Kidney (tissue), 14 donors: ENCODE measurements around the gene COL11A1. TPM values are rescaled to one million over a fixed set of nuclear protein-coding genes. Genes with fewer than 3 reads are reported as not detected.

Source experiments
- DNase-seq, 5 donors: peaks; one replicate each; pipeline ENCODE4 v3.0.0-alpha.2; 2013 to 2020
- FAIRE-seq: peaks from 2 replicates; lab custom pipeline; 2012; peaks lifted over from hg19 to GRCh38; lab: Jason Lieb, UNC
- H3K27ac ChIP-seq, 2 donors: one replicate each; pipeline ENCODE4 v1.7.0; 2013; ENCODE audit warnings: low read depth in 2 of 2, low read length in 2 of 2, inconsistent platforms in 1 of 2
- H3K27me3 ChIP-seq: one replicate; pipeline ENCODE4 v1.7.1; 2013; ENCODE audit warnings: low read length, inconsistent platforms; ENCODE audit not compliant: control insufficient read depth, insufficient read depth
- H3K36me3 ChIP-seq, 3 donors: one replicate each; pipeline versions ENCODE4 v1.7.0 to v1.7.1; 2013; ENCODE audit warnings: low read length in 3 of 3, control low read depth in 1 of 3, inconsistent platforms in 1 of 3; ENCODE audit not compliant: insufficient read depth in 3 of 3, control insufficient read depth in 2 of 3
- H3K4me1 ChIP-seq, 3 donors: one replicate each; pipeline versions ENCODE4 v1.7.0 to v1.7.1; 2013; ENCODE audit warnings: low read length in 3 of 3, inconsistent platforms in 1 of 3, low read depth in 1 of 3; ENCODE audit not compliant: control insufficient read depth in 2 of 3, insufficient read depth in 2 of 3
- H3K4me3 ChIP-seq, 3 donors: one replicate each; pipeline versions ENCODE4 v1.7.0 to v1.8.1; 2013; ENCODE audit warnings: low read length in 3 of 3, control low read depth in 1 of 3, inconsistent platforms in 1 of 3
- H3K9ac ChIP-seq, 3 donors: one replicate each; pipeline versions ENCODE4 v1.7.0 to v1.7.1; 2013; ENCODE audit warnings: low read length in 3 of 3, control low read depth in 1 of 3, inconsistent platforms in 1 of 3
- H3K9me3 ChIP-seq, 3 donors: one replicate each; pipeline versions ENCODE4 v1.7.0 to v1.7.1; 2013; ENCODE audit warnings: low read length in 3 of 3, control low read depth in 1 of 3, inconsistent platforms in 1 of 3; ENCODE audit not compliant: control insufficient read depth in 2 of 3, insufficient read depth in 1 of 3
- intact Hi-C: fragments of 100-400 bp; cut with DNase I; formaldehyde crosslinking; loops from one replicate; pipeline ENCODE4 v1.11.1; 2022
- polyA plus RNA-seq: library from polyadenylated mRNA; stranded (reverse); fragments of 350-450 nt; fragmentation: Illumina TruSeq; extraction: RNeasy Lipid Tissue Mini Kit (QIAGEN cat#74804); gene quantifications from one replicate; pipeline ENCODE4 v1.2.3, GENCODE V29; 2014; ENCODE audit warnings: low read depth, low replicate concordance; ENCODE audit not compliant: insufficient read depth
- total RNA-seq: library from RNA; stranded (reverse); fragmentation: NEBNext Ultra II Directional; extraction: Animal tissue kit (Norgen Biotek cat#: 25700); gene quantifications from one replicate; pipeline ENCODE4 v1.2.1, GENCODE V29; 2021
- TF ChIP-seq, protein P1 (sequence below): IDR thresholded peaks from 3 replicates; pipeline ENCODE4 v1.5.1; 2012; ENCODE audit warnings: mild to moderate bottlenecking, moderate library complexity, borderline replicate concordance; ENCODE audit not compliant: insufficient read depth; ENCODE audit errors: extremely low read depth
- donor health status: control.
- donor health status: control.
- donor health status: control.
- donor health status: control.
- donor health status: control.
- donor health status: DM: yes; HTN: yes; CAD: no.
- donor health status: Normal renal cell carcinoma (clear cell type).

Gene COL11A1
- total and polyA plus RNA-seq, 2 donors from 2014 or later = 0.35 TPM; not detected in 1

- intact Hi-C loops = no loop called here
- no peak overlapping the region for H3K27ac ChIP-seq
- no peaks in the 10 kb centered on the region for H3K9me3 ChIP-seq
- no peak overlapping the region for H3K4me3 ChIP-seq
- H3K9ac ChIP-seq = no peak overlapping the region
- no peaks in the 10 kb centered on the region for H3K4me1 ChIP-seq
- no peak for FAIRE-seq
- no peaks in the 10 kb centered on the region for H3K27me3 ChIP-seq
- no peaks in the 10 kb centered on the region for H3K36me3 ChIP-seq
- DNase-seq = no peak
- TF ChIP-seq, protein P1, sequence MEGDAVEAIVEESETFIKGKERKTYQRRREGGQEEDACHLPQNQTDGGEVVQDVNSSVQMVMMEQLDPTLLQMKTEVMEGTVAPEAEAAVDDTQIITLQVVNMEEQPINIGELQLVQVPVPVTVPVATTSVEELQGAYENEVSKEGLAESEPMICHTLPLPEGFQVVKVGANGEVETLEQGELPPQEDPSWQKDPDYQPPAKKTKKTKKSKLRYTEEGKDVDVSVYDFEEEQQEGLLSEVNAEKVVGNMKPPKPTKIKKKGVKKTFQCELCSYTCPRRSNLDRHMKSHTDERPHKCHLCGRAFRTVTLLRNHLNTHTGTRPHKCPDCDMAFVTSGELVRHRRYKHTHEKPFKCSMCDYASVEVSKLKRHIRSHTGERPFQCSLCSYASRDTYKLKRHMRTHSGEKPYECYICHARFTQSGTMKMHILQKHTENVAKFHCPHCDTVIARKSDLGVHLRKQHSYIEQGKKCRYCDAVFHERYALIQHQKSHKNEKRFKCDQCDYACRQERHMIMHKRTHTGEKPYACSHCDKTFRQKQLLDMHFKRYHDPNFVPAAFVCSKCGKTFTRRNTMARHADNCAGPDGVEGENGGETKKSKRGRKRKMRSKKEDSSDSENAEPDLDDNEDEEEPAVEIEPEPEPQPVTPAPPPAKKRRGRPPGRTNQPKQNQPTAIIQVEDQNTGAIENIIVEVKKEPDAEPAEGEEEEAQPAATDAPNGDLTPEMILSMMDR = no peak
Measured at GRCh38 chr1:102899935-102900334, 208.4 kb downstream of the COL11A1 start.

- FAIRE-seq (no peak), DNase-seq (no peak)
- Histone ChIP-seq H3K9me3 (no peaks in the 10 kb centered on the region), H3K36me3 (no peaks in the 10 kb centered on the region), H3K9ac (no peak overlapping the region), H3K4me1 (no peaks in the 10 kb centered on the region), H3K27me3 (no peaks in the 10 kb centered on the region), H3K4me3 (no peak overlapping the region), H3K27ac (no peak overlapping the region)
- intact Hi-C loops = no loop called here
- TF ChIP-seq, protein P1 = no peak
Measured at GRCh38 chr1:102897557-102897956, 210.8 kb downstream of the COL11A1 start.

- FAIRE-seq (no peak), DNase-seq (no peak)
- no peaks in the 10 kb centered on the region for H3K27me3 ChIP-seq
- no peak overlapping the region for H3K27ac ChIP-seq
- H3K4me3 ChIP-seq = no peak overlapping the region
- H3K9me3 ChIP-seq = no peaks in the 10 kb centered on the region
- intact Hi-C loops = no loop called here
- TF ChIP-seq, protein P1 = no peak
- H3K9ac ChIP-seq = no peak overlapping the region
- H3K4me1 ChIP-seq = no peaks in the 10 kb centered on the region
- H3K36me3 ChIP-seq = no peaks in the 10 kb centered on the region
Measured at GRCh38 chr1:102896771-102897170, 211.6 kb downstream of the COL11A1 start.

DNA sequence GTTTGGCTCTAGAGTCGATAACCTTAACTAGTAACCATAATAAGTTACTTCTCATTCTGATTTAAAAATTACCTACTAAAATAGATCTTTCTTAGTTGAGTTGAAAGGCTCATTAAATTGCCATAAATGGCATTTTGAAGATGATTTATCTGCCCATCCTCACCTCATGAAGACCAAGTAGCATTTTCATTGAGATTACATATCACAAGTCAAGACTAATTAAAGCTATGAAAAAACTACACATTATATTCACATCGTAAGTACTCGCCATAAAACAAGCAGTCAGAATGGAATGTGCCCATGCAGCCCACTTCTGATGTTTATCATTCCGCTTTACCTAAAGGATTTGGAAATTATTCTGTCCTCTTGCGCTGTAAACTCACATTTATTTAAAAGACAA is 212.0 kb downstream of the COL11A1 start:
- Histone ChIP-seq H3K4me1 (no peaks in the 10 kb centered on the region), H3K4me3 (no peak overlapping the region), H3K9me3 (no peaks in the 10 kb centered on the region), H3K36me3 (no peaks in the 10 kb centered on the region), H3K9ac (no peak overlapping the region), H3K27ac (no peak overlapping the region), H3K27me3 (no peaks in the 10 kb centered on the region)
- TF ChIP-seq, protein P1 = no peak
- FAIRE-seq = no peak
- intact Hi-C loops = no loop called here
- DNase-seq = no peak
